NCI-H526 (cell line): ENCODE data around the gene EYS.

Experiments used
- DNase-seq, 2 experiments: peaks; one replicate each; lab custom pipeline; 2025; lab: John Stamatoyannopoulos, UW

The EYS gene

DNA sequence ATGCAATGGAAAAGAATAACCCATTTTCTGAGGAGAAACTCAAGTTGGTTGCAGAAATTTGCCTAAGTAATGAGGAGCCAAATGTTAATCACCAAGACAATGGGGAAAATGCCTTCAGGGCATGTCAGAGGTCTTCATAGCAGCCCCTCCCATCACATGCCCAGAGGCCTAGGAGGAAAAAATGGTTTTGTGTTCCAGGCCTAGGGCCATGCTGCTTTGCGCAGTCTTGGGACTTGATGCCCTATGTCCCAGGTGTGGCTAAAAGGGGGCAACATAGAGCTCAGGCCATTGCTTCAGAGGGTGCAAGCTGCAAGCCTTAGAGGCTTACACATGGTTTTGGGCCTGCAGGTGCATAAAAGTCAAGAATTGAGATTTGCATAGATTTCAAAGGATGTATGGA, 485.9 kb downstream of the EYS start:
- DNase-seq: no peak

DNA sequence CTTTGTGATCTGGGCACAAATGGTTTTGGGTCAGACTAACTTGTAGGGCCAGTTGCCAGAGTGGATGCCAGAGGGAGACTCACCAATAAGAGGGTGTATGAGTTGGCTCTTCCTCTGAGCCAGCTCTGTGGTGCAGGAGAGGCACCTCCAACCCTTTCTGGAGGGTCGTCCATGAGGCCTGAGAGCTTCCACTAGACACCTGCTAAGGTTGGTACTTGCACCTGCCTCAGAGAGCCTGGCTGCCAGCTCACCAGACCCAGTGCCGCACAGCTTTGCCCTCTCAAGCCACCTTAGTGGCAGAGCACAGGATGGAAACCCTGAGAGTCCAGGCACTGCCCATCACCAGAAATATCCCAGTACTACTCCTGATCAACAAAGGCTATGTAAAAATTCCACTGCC, 504.3 kb downstream of the EYS start:
- DNase-seq: no peak

DNA sequence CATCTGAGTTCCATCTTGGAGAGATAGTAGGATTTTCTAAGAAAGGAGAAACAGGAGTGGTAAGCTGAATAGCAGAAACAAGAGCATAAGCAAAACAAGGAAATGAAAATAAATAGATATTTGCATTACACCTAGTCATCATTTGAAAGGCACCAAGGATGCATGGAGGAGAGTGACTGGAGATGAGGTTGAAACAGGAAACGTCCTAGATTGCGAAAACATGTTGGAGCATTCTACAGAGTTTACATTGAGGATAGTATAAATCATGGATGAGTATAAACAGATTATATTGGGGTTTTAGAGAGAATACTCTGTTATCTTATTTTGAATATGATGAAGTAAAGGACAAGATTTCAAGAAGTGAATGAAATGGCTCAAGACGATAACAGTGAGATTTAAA, 507.3 kb downstream of the EYS start:
- DNase-seq: peak in 1 of 2 experiments; percentile 7

DNA sequence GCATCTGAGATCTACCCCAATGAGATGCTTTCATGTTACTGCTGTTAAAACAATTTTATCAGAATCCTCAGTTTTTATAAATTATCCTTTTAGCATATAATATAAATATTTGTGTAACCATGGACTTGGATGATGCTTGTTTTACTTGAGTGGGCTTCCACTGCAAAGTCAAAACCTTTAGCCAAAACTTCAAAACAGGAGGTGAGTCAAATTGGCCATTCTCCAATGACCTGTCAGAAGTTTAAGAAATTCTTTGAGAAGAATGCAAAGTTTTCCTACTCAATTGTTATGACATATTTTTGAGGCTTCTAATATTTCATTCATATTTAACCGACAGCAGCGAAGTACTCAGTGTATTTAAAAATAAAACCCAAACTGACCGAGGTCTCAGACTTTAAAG, 507.9 kb downstream of the EYS start:
- DNase-seq: no peak

DNA sequence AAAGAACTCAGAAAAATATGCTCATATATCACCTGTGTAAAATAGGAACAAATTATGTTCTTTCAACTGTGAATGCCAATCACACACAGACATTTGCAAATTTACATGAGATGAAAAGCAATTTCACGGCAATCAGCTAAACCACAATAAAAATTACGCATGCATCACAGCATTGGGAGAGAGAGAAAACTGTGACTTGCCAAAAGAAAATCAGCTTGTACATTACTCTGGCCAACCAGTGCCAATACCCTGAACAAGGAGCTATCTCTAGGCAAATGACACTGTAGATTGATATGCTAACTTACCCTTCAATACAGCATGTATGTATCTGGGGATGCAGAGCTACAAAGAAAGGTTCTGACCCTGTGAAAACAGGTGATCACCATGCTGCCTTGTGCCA, 515.6 kb downstream of the EYS start:
- DNase-seq: peak; percentile 61

DNA sequence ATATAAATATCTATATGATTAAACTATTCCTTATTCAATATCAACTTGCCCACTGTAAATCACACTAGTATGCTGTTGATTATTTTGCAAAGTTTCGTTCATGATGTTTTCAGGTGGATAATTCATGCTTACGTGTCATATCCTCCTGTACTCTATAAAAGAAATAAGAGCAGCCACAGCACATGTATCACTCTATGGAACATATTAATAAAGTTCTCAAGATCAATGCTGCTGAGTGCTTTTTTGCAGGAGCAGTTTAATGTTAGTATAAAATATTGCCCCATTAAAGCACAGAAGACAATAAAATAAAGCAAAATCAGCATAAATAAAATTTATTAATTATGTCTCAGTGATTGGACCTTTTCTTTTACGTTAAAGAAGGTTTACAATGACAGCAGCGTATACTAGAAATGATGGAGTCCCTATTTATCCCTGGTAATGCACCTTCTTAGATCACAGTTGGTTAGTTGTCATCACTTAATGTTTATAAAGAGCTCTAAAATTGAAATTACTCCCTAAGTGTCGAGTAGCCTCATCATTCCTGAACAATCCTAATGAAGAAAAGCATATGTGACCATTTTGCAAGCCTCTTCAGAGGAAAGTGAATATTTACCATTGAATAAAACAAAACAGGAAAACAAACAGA, 517.7 kb downstream of the EYS start:
- no peak for DNase-seq

DNA sequence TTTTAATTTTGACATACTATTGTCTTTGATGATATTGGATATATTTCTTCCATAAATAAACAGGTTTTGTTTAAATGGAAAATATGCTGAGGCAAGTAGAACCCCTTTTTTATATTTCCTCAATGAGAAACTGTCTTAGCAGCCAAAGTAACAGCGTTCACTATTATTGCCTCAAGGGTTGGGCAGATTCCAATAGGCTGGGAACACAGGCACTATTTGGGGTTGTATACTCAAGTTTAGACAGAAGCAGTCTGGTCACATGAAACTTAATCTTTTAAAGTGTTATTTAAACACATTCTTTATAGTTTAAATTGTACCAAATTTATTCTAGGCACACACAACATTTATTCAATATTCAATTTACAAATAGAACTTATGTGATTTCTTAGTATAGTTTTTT, 520.2 kb downstream of the EYS start:
- DNase-seq: no peak

DNA sequence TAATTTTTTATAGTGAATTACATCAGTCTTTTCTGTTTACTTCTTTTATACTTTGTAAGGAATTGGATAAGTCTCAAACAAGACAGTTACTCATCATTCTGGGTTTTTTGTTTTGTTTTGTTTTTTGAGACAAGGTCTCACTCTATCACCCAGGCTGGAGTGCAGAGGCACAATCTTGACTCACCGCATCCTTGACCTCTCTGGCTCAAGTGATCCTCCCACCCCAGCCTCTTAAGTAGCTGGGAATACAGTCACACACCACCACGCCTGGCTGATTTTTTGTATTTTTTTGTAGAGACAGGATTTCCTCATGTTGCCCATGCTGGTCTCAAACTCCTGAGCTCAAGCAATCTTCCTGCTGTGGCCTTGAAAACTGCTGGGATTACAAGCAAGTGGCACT, 524.3 kb downstream of the EYS start:
- no peak for DNase-seq

DNA sequence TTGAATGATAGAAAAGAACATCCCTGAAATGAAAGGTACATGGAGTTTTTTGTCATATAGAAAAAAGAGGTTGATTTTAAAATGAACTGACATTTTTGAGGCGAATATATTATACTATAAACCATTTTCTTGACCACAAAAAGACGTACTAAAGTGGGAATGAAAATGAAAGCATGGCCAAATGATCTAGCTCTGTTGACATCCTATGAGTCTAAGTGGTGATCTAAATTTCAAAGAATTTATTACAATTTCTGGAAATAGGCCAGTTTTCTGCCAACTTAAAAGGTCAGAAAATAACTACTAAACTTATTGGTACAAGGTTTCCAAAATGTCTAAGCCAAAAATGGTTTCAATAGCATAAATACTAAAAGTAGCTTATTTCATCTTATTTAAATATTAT, 536.8 kb downstream of the EYS start:
- no peak for DNase-seq

DNA sequence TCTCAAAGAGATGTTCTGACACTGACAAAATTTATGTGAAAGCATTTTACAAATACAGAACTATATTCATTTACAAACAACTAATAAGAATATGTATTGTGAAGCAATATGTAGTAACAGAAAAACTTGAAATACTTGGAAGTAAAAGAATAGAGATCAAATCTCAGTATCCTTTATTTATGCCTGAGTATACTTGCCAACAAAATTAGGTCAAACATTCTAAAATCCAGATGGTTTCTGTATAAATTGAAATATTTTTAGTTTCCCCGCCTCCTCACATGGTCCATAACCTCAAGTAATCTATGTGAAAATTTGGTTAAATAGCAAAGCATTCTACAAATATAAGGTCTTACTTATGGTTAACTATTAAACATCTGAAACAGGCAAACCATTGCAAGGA, 545.4 kb downstream of the EYS start:
- DNase-seq: no peak

DNA sequence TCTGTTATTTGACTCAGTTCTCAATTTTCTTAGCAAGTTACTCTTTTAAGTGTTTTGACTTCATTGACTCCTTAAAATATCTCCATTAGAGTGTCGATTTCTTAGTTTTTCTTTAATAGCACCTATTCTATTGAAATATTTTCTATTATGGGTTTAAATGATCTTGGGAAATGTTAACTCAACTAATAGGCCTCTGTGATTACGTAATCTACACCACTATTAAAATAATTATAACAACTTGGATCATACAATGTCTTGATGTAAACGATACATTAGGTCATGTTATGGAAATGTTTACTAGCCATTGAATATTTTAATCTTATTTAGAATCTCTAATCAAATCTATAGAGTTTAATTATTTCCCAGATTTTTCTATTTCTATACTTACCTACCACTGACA, 550.0 kb downstream of the EYS start:
- DNase-seq: no peak

DNA sequence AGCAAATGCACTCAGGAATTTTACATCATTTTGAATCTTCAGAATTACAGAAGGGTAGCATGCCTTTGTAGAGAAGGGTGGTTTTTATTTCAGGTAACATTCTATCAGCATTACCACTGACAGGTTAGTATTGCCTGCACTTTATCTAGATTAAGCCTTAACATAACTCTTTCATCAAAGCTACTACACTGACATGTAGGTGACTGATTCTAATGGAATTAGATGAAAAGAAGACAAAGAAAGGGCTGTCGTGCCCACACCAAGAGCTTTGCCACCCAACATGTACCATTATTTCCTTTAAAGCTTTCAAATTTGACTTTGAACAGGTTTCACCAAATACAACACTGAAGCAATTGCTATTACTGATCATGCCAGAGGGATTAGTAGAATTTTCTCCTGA, 551.9 kb downstream of the EYS start:
- DNase-seq: no peak

DNA sequence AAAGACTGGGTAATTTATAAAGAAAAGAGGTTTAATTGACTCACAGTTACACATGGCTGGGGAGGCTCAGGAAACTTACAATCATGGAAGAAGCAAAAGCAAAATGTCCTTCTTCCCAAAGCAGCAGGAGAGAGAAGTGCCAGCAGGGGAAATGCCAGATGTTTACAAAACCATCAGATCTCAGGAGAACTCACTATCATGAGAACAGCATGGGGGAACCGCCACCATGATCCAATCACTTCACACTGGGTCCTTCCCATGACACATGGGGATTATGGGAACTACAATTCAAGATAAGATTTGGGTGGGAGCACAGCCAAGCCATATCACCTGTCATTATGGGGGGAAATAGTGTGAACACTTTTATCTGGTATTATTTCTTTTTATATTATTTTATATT, 557.2 kb downstream of the EYS start:
- no peak for DNase-seq

DNA sequence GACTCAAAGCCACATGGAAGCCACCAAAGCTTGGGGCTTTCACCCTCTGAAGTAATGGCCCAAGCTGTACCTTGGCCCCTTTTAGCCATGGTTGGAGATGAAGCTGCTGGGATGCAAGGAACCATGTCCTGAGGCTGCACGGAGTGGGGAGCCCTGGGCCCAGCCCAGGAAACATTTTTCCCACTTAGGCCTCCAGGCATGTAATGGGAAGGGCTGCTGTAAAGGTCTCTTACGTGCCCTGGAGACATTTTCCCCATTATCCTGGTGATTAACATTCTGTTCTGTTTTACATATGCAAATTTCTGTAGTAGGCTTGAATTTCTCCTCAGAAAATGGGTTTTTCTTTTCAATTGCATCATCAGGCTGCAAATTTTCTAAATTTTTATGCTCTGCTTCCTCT, 558.2 kb downstream of the EYS start:
- no peak for DNase-seq

DNA sequence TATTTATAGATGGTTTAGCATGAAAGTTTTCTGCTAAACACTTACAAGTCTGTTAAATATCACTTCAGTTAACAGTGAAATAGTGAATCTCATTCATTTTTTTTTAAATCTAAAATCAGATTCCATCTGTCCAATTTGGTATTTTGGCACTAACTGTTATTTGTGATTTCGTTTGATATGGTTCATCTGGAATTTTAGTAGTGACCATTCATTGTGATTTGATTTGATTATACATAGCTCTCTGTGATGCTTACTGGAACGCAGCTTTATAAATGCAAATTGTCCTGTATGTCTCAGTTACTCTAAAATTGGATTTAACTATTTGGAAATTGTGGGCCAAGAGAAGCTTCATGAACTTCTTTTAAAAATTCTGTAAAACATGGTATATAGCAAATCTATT, 571.5 kb downstream of the EYS start:
- DNase-seq: no peak

DNA sequence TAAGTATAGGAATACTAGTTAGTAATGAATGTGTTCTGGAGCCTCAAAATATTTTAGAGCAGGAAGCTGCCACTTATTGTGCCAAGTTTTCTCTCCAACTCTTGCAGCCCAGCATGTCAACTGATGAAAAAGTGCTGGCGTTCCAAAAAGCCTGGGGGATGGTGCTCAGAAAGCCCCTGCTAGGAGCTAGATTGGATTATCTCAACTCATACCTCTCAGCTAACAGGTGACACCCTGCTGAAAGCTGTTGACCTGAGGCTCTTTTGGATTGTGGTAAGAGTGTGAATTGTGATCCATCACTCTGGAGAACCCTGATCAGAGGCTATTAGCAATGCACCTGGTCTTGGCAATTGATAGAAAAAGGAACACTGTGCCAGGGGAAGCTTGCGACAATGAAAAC, 580.4 kb downstream of the EYS start:
- DNase-seq: no peak

DNA sequence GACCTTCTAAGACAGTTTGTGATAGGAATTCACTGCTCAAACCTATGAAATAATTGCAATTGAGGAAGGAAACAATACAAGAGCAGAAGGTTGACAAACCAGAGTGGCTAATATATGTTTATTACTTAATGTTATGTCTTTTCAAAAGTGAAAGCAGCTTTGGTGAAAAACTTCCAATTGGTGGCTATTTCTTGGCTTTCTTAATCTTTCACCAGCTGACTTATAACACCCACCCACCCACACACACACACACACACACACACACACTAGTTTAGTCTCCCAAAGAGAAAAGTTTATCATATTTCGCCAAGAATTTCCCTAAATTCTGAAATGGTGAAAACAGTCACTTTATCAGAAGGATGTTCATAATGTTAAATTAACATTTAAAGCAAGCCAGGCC, 583.5 kb downstream of the EYS start:
- DNase-seq: no peak

DNA sequence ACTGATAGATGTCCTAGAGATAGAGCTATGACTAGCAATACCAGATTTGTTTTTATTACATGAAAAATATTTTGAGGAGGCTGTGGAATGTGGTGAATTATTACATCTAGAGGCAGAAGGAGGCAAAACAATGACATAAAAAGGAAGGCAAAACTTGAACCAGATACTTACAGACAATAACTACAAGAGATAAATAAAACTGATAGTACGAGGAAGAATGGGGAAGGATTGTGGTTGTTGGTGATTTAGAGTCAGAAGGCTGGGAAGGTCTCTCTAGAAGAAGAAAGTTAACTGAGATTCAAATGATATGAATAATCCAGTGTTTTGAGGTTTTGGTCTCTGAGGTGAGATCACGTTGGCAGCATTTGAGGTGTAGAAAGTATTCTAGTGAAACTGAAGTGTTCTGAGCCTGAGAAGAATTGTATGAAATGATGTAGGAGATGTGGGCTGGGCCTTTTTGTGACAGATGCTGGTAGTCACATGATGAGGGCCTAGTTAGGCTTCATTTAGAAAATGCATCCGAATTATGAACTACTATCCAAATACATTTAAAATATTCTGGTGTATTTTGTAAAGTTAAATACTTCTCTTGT, 589.1 kb downstream of the EYS start:
- no peak for DNase-seq

DNA sequence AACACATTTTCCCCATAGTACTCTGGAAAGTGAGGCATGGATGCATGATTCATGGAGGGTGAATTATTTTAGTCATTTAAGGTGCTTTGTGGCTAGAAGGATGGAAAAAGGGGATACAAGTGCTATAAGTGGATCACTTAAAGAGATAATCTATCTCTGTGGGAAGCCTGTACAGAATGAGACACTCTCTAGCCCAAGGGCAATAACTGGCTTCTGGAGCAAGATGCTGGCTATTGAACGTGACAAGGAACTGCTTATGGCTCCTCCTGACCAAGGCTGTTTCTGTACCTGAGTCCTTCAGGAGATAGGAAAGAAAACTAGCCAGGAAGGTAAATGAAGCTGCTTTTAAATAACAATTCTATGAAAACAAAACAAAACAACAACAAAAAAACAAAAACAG, 590.7 kb downstream of the EYS start:
- no peak for DNase-seq

DNA sequence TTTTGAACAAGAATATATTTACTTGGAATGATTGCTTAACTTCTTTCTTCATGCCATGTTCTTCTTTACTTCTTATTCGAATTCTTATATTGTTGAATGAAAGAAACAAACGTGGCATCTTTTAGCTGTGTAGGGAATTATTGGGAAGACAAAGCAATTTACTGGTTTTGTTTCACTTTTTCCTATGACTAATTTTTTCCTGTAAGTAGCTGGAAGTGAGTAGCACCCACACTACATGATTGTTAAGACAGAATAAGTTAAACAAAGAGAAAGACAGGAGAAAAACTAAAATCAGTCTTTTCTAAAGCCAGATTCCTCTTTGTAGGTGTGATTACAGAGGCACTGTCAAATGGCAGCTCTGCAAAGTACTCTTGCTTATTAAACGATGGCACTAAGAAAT, 593.4 kb downstream of the EYS start:
- no peak for DNase-seq

DNA sequence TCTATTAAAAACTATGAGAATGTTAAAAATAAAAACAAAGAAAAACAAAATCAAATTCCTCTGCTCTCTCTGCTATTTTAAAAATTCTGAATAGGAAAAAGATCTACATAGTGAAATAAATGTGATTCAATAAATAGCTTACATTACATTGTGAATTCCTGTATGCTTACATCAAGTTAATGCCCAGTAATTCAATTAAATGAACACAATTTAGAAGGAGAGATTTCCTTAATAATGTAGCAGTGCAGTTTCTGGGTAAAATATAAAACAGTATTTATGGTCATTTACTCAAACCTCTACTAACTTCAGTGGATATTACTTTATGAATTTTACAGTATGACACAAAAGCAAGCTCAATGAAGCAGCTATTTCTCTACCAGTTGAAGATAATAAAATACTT, 594.6 kb downstream of the EYS start:
- no peak for DNase-seq

DNA sequence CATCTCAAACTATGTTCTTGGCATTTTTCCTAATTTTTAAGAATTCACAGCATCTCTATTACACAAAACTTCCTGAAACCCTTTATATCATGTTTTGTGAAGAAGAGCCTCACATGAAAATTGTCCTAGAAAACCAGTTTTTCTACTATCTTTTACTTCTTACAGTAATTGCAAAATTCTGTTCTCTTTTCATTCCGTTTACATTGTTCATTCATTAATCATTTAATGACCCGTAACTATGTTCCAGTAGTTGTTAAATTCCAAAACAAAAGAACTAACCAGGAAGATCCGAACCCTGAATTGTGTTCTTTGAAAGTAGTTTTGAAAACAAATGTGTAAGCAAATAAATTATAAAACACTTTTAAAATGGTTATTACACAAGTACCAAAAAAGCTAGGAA, 597.0 kb downstream of the EYS start:
- no peak for DNase-seq

DNA sequence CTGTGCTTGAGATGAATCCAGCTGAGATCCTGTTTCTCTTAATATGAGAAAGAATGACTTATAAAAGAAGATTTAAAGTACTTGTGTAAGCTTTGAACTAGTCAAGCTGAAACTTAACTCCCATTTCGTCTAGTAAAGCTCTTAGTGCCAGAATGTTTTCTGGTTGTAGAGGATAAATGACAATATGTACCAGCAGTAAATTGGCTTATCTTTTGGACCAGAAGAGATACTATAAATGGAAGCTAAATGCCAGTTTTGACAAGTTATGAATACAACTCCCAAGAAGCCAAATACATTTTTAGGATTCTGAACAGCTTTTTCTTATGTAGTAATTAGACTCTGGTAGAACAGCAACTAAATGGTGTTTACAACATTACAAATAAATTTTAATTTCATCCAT, 608.7 kb downstream of the EYS start:
- no peak for DNase-seq

DNA sequence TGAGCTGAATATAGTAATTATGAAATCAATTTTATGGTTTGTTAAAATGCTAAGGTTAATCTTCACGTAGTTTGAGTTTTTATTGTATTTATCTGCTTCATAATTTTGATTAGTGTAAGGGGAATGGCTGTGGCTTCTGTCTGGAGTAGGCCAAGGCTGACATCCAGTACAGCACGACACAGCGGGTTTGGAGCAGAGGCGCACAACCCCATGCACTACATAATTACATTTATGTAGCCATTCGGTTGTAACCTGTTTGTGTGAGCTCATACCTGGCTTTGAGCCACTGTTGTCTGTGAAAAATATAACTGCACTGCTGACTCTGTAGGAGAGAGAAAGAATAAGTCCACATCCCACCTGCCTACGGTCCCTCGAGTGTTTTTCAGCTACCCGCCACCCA, 615.5 kb downstream of the EYS start:
- no peak for DNase-seq

DNA sequence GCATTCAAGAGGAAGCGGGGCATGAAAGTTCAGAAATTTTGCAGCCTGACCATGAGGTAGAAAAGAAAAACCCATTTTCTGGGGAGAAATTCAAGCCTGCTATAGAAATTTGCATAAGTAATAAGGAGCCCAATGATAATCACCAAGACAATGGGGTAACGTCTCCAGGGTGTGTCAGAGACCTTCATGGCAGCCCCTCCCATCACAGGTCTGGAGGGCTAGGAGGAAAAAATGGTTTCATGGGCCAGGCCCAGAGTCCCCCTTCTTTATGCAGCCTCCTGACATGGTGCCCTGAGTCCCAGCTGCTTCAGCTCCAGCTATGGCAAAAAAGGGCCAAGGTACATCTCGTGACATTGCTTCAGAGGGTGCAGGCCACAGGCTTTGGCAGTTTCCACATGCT, 618.5 kb downstream of the EYS start:
- DNase-seq: no peak
